Neural progenitor cell (in vitro differentiated cells): ENCODE results near the gene CES5A. TPM values are rescaled to one million over a fixed set of nuclear protein-coding genes. Genes with fewer than 3 reads are reported as not detected.
"Not testable (repeated sequence)": the region's sequence is repeated elsewhere in the genome, so short reads cannot be mapped to it uniquely, and the experiment has no call there.

Experiments used
- DNase-seq: peaks from one replicate; pipeline ENCODE4 v3.0.0-alpha.2; 2016; ENCODE audit warnings: low spot score
- H2AFZ ChIP-seq: fragments of 200-600 bp; sonication (generic); replicated peaks from 2 replicates; pipeline ENCODE4 v1.6.1; 2016; ENCODE audit warnings: antibody characterized with exemption
- H3F3A ChIP-seq: fragments of 200-600 bp; sonication (generic); 2 replicates; pipeline ENCODE4 v1.6.1; 2016; ENCODE audit warnings: antibody characterized with exemption, low read depth
- H3K27ac ChIP-seq: fragments of 200-600 bp; sonication (generic); 2 replicates; pipeline ENCODE4 v1.5.1; 2016; ENCODE audit warnings: mild to moderate bottlenecking
- H3K27me3 ChIP-seq: fragments of 200-600 bp; sonication (generic); 2 replicates; pipeline ENCODE4 v1.6.1; 2016; ENCODE audit warnings: mild to moderate bottlenecking, moderate library complexity
- H3K36me3 ChIP-seq: fragments of 200-600 bp; sonication (generic); 2 replicates; pipeline ENCODE4 v1.5.1; 2016
- H3K4me1 ChIP-seq: fragments of 200-600 bp; sonication (generic); 2 replicates; pipeline ENCODE4 v1.6.1; 2016; ENCODE audit warnings: mixed run types
- H3K4me2 ChIP-seq: fragments of 200-600 bp; sonication (generic); 2 replicates; pipeline ENCODE4 v1.6.1; 2016
- H3K4me3 ChIP-seq: fragments of 200-600 bp; sonication (generic); 2 replicates; pipeline ENCODE4 v1.5.1; 2016
- H3K79me2 ChIP-seq: fragments of 200-600 bp; sonication (generic); 2 replicates; pipeline ENCODE4 v1.6.1; 2016; ENCODE audit warnings: low read depth
- H3K9ac ChIP-seq: fragments of 200-600 bp; sonication (generic); 2 replicates; pipeline ENCODE4 v1.6.1; 2016
- H3K9me3 ChIP-seq: fragments of 200-600 bp; sonication (generic); 2 replicates; pipeline ENCODE4 v1.5.1; 2016; ENCODE audit warnings: low read depth
- H4K20me1 ChIP-seq: fragments of 200-600 bp; sonication (generic); 2 replicates; pipeline ENCODE4 v1.6.1; 2016; ENCODE audit warnings: low read depth
- H3K27ac Mint-ChIP-seq: 3 replicates; pipeline ENCODE4 v1.8.0; 2021; ENCODE audit warnings: mixed read lengths
- H3K27me3 Mint-ChIP-seq: 2 replicates; pipeline ENCODE4 v1.8.0; 2022; ENCODE audit warnings: low read depth, mild to moderate bottlenecking, inconsistent platforms, moderate library complexity, mixed read lengths; ENCODE audit not compliant: insufficient read depth
- H3K36me3 Mint-ChIP-seq: 3 replicates; pipeline ENCODE4 v1.8.0; 2021; ENCODE audit warnings: mixed read lengths
- H3K4me1 Mint-ChIP-seq: 3 replicates; pipeline ENCODE4 v1.8.0; 2021; ENCODE audit warnings: mixed read lengths
- H3K4me3 Mint-ChIP-seq: 3 replicates; pipeline ENCODE4 v1.8.0; 2021; ENCODE audit warnings: mild to moderate bottlenecking, moderate library complexity, mixed read lengths
- H3K9me3 Mint-ChIP-seq: 3 replicates; pipeline ENCODE4 v1.8.0; 2020; ENCODE audit warnings: mixed read lengths
- EZH2 ChIP-seq: fragments of 200-600 bp; sonication (generic); IDR thresholded peaks from 2 replicates; pipeline ENCODE4 v1.6.1; 2017; ENCODE audit warnings: antibody characterized with exemption, mild to moderate bottlenecking, moderate library complexity
- EZH2phosphoT487 ChIP-seq: fragments of 200-600 bp; sonication (generic); IDR thresholded peaks from 2 replicates; pipeline ENCODE4 v1.6.1; 2017; ENCODE audit warnings: antibody characterized with exemption
- total RNA-seq: library from RNA; depleted of rRNA; stranded (reverse); fragments of >200 nt; gene quantifications from 2 replicates; pipeline ENCODE4 v1.2.3, GENCODE V29; 2015; ENCODE audit warnings: low replicate concordance
- TF ChIP-seq, protein P1 (sequence below): fragments of 200-600 bp; sonication (generic); IDR thresholded peaks from 2 replicates; pipeline ENCODE4 v1.5.1; 2017; ENCODE audit warnings: antibody characterized with exemption, mild to moderate bottlenecking

CES5A gene
- total RNA-seq, 1 donor from 2014 or later = not detected

DNA sequence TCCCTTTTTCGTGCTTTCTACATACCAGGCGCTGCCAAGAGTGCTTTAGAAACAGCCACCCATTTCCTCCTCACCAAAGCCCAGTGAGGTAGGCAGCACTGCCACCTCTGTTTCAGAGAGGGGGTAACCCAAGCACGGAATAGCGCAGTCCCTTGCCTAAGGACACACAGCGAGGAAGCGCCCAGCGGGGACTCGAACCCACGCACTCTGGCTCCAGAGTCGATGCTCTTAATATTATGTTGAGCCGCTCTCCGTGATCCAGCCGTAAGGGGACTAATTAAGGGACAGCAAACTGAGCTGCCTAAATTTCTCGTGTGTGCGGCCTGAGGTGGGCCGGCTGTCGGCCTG lies 42.8 kb downstream of the CES5A start:
- Histone ChIP-seq H3K9ac (no peak overlapping the region), H4K20me1 (no peaks in the 10 kb centered on the region), H3K4me2 (no peak overlapping the region), H3K9me3 (no peaks in the 10 kb centered on the region), H3K4me1 (peaks cover 9% of the 10 kb centered on the region), H2AFZ (no peak overlapping the region), H3K4me3 (no peak overlapping the region), H3F3A (no peaks in the 10 kb centered on the region), H3K27me3 (no peaks in the 10 kb centered on the region), H3K27ac (no peak overlapping the region), H3K79me2 (no peaks in the 10 kb centered on the region), H3K36me3 (no peaks in the 10 kb centered on the region)
- H3K27ac Mint-ChIP-seq = no peak overlapping the region
- no peaks in the 10 kb centered on the region for H3K27me3 Mint-ChIP-seq
- no peak for DNase-seq
- peaks cover 13% of the 10 kb centered on the region for H3K4me1 Mint-ChIP-seq
- no peaks in the 10 kb centered on the region for H3K9me3 Mint-ChIP-seq
- TF ChIP-seq EZH2phosphoT487 (no peak), EZH2 (no peak)
- TF ChIP-seq, protein P1, sequence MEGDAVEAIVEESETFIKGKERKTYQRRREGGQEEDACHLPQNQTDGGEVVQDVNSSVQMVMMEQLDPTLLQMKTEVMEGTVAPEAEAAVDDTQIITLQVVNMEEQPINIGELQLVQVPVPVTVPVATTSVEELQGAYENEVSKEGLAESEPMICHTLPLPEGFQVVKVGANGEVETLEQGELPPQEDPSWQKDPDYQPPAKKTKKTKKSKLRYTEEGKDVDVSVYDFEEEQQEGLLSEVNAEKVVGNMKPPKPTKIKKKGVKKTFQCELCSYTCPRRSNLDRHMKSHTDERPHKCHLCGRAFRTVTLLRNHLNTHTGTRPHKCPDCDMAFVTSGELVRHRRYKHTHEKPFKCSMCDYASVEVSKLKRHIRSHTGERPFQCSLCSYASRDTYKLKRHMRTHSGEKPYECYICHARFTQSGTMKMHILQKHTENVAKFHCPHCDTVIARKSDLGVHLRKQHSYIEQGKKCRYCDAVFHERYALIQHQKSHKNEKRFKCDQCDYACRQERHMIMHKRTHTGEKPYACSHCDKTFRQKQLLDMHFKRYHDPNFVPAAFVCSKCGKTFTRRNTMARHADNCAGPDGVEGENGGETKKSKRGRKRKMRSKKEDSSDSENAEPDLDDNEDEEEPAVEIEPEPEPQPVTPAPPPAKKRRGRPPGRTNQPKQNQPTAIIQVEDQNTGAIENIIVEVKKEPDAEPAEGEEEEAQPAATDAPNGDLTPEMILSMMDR = no peak
- no peak overlapping the region for H3K4me3 Mint-ChIP-seq
- H3K36me3 Mint-ChIP-seq = no peaks in the 10 kb centered on the region

GRCh38 chr16:55830658-55831294 lies 44.4 kb downstream of the CES5A start:
- Mint-ChIP-seq H3K4me1 (peaks cover 10% of the 10 kb centered on the region), H3K27me3 (peaks cover 2% of the 10 kb centered on the region), H3K9me3 (no peaks in the 10 kb centered on the region), H3K36me3 (no peaks in the 10 kb centered on the region), H3K4me3 (no peak overlapping the region), H3K27ac (no peak overlapping the region)
- H3K4me2 ChIP-seq = no peak overlapping the region
- H3K27ac ChIP-seq = no peak overlapping the region
- TF ChIP-seq, protein P1 = no peak
- TF ChIP-seq EZH2 = no peak
- no peak for TF ChIP-seq EZH2phosphoT487
- H3K4me1 ChIP-seq = peaks cover 9% of the 10 kb centered on the region
- H3K4me3 ChIP-seq = no peak overlapping the region
- H3K9ac ChIP-seq = no peak overlapping the region
- H3K36me3 ChIP-seq = no peaks in the 10 kb centered on the region
- no peak for DNase-seq
- no peaks in the 10 kb centered on the region for H3K79me2 ChIP-seq
- no peaks in the 10 kb centered on the region for H3K27me3 ChIP-seq
- H2AFZ ChIP-seq = no peak overlapping the region
- H3F3A ChIP-seq = no peaks in the 10 kb centered on the region
- H4K20me1 ChIP-seq = no peaks in the 10 kb centered on the region
- H3K9me3 ChIP-seq = no peaks in the 10 kb centered on the region

- not testable (repeated sequence) for H3K27me3 ChIP-seq
These were observed 45.9 kb downstream of the CES5A start for GRCh38 chr16:55829232-55829631.

DNA sequence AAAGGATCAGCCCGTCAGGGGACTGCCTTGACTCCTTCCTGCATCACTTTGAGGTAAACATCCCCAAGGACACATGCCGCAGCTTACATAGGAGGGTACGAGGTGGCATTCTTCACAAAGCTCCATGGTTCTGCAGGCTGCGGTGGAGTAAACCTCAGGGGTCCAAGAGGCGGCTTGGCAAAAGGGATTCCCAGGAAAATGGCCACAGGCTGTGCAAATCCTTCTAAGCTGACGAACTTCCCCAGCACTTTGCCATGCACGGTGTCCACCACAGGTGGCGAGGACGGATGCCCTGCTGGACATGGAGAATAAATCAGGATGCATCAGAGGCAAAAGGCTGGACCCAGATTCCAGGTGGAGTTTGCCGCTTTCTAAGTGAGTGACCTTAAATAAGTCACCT lies 46.5 kb downstream of the CES5A start:
- no peak overlapping the region for H3K27ac ChIP-seq
- H3K36me3 Mint-ChIP-seq = no peaks in the 10 kb centered on the region
- peaks cover 9% of the 10 kb centered on the region for H3K4me1 ChIP-seq
- no peak for DNase-seq
- no peak overlapping the region for H3K9ac ChIP-seq
- H2AFZ ChIP-seq = no peak overlapping the region
- no peaks in the 10 kb centered on the region for H3K9me3 ChIP-seq
- no peaks in the 10 kb centered on the region for H4K20me1 ChIP-seq
- H3K9me3 Mint-ChIP-seq = no peaks in the 10 kb centered on the region
- H3K27me3 ChIP-seq = peaks cover 4% of the 10 kb centered on the region
- no peak overlapping the region for H3K27ac Mint-ChIP-seq
- TF ChIP-seq EZH2phosphoT487 (no peak), EZH2 (no peak)
- TF ChIP-seq, protein P1 = no peak
- no peak overlapping the region for H3K4me3 Mint-ChIP-seq
- peaks cover 2% of the 10 kb centered on the region for H3K27me3 Mint-ChIP-seq
- H3K4me1 Mint-ChIP-seq = peaks cover 10% of the 10 kb centered on the region
- H3K4me2 ChIP-seq = no peak overlapping the region
- no peaks in the 10 kb centered on the region for H3K79me2 ChIP-seq
- H3K36me3 ChIP-seq = no peaks in the 10 kb centered on the region
- H3F3A ChIP-seq = no peaks in the 10 kb centered on the region
- H3K4me3 ChIP-seq = no peak overlapping the region

More at GRCh38 chr16:55829232-55829631, 45.9 kb downstream of the CES5A start:
- H3F3A ChIP-seq, H3K27me3 Mint-ChIP-seq, H3K9me3 ChIP-seq, H3K27ac ChIP-seq, H3K4me3 Mint-ChIP-seq, H3K4me1 ChIP-seq, H3K9ac ChIP-seq, H4K20me1 ChIP-seq, H3K27ac Mint-ChIP-seq, H3K36me3 ChIP-seq, H3K9me3 Mint-ChIP-seq, H3K79me2 ChIP-seq, H3K36me3 Mint-ChIP-seq, H2AFZ ChIP-seq, H3K4me3 ChIP-seq, H3K4me2 ChIP-seq, DNase-seq: not testable (repeated sequence)
- peaks cover 10% of the 10 kb centered on the region for H3K4me1 Mint-ChIP-seq
